ENCODE measurements around the gene KPNB1. TPM values are rescaled to one million over a fixed set of nuclear protein-coding genes. Genes with fewer than 3 reads are reported as not detected.

The KPNB1 gene
- polyA plus RNA-seq, 3 donors, result 229 to 259 (median 254) TPM

DNA sequence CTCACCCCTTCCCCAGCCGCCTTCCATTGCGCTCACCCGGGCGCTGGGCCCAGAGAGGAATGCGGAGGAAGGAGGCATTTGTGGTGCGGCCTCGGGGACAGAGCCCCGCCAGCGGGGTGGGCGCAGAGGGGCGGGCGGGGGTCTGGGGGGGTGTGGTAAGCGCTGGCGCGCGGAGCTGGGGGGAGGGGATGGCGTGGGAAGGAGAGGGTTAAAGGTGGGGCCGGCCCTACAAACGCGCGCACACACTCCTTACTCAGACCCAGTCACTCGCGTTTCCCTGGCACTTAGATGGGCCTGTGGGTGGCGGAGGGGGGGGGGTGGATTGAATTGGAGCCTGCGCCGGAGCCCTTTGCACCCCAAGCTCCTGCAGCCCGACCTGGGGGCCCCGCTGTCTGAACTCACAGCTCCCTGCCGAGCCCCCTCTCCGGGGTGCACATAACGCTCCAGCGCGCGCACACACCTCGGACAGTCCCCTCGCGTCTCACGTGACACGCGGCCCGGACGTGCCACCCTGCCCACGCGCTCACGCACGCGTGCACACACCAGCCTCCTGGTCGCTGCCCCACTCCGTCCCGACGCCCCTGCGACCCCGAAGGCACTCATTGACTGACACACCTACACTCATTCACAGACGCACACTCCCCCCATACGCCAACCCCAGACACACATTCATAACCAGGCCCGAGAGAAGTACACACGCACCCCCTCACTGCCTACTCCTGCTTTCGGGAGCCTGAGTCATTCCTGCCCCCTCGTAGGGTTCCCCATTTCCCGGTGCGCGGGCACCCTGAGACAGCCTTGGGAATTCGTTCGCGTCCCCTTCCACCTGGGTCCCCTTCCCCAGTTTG lies 45.1 kb downstream of the KPNB1 start:
- DNase-seq, result no peak

DNA sequence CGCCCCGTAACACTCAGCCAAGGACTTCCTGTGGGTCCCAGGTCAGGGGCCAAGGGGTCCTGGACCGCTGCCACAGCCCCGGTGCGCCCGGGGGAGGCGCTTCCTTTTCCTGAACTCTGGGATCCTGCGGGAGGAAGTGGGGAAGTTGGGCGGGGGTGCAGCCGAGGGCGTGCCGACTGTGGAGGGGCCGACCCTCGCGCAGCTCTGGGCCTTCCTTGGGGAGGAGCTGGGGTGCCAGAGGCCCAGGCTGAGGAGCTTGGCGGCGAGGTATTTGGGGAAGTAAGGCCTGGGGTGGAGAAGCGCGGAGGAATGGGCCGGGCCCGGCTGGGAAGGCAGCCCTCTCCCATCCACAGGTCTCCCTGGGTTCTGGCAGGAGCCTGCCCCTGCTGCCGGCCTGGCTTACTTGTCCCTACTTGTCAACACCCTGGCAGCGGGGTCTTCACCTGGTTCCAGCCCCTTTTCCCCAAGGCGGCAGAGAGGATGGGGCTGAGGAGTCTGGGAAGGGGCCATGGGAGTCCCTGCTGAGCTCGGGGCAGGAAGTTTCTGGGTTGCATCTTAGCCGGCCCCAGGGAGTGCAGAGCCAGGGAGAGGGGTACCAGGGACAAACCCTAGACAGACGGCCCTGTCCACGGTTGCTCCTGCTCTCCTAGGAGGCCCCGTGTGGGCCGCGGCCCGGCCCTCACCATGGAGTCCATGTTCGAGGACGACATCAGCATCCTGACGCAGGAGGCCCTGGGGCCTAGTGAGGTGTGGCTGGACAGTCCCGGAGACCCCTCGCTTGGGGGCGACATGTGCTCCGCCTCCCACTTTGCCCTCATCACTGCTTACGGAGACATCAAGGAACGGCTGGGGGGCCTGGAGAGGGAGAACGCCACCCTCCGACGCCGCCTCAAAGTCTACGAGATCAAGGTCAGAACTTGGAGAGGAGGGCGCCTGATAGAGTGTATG lies 46.0 kb downstream of the KPNB1 start:
- no peak for DNase-seq

DNA sequence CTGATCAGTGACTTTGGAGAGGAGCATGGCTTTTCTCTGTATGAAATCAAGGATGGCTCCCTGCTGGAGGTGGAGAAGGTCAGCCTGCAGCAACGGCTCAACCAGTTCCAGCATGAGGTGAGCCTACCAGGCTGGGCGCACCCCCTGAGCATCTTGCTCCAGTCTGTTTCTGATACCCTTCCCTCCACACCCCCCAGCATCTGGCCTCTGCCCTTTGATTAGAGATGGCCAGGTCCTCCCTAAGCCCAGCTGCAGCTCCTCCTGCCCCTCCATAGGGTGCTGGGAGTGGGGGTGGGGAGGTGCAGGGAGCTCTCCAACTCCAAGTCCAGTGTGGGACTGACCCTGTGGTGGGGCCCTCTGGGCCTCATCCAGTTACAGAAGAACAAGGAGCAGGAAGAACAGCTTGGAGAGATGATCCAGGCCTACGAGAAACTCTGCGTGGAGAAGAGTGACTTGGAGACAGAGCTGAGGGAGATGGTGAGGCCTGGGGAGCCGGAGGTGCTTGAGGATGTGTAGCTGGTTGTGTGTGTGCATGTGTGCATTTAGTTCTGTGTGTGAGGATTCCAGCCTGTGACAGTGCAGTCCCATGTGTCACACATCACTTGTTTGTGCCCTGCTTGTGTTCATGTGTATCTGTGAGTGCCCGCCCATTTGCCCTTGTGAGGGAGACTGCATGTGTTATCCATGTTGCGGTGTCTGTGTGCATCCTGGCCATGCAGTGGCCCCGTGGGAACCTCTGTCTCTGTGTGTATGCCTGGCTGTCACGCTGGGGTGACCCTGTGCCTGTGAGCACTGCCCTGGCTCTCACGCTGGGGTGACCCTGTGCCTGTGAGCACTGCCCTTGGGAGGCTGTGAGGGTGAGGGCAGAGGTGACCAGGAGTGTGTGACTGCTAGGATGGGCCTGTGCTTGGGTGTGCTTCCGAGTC lies 47.3 kb downstream of the KPNB1 start:
- no peak for DNase-seq

DNA sequence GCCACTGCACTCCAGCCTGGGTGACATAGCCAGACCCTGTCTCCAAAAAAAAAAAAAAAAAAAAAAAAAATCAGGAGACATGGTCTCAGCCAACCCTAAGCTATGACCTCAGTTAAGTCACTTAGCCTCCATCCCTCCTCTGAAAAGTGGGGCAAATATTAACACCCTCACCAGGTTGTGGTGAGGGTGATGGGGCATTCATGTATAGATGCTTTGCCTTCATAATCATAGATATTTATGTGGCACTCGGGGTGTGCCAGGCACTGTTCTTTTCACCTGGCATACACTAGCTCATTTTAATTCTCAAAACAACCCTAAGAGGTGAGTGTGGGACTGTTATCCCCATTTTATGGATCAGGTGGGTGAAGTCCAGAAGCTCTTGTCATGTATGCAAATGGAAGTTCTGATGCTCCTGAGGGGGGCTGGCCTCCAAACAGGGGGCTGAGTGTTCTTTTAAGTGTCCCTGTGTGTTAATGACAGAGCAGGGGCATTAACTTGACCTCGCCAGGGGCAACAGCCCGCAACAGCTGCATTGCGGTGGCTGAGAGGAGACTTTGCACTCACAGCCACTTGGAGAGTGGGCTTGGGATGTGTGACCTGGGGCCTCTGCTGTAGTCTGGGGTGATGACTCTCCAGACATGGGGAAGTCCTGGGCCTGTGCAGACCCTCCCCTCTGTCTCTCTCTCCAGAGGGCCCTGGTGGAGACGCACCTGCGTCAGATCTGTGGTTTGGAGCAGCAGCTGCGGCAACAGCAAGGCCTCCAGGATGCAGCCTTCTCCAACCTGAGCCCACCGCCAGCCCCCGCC lies 48.4 kb downstream of the KPNB1 start:
- no peak for DNase-seq

DNA sequence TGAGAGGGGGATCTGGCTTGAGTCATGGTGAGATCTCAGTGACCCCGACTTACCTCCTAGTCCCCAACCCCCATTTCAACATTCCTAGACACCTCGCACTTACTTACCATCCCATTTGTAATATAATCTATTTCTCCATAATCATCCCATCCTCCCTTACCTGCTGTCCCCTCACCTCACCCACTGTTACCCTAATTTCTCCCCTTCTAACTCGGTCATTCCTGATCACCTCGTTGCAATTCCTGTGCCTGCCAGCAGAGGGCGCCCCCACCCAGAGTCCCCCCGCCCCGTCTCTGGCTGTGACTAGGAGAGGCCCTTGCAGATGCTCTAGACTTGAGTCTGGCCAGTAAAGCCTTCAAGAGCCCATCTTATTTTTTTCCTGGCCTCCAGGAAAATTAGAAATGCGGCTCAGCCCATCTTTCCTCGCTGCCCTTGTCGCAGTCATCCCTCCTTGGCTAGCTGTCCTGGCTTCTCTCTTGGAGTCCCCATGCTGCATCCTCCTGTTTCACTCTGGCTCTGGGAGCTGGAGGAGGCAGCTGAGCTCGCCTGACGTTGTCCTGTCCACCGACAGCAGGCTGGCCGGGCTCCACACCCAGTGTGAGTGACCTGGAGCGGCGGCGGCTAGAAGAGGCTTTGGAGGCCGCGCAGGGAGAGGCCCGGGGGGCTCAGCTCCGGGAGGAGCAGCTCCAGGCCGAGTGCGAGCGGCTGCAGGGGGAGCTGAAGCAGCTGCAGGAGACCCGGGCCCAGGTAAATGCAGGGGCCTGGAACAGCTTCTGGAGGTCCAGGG lies 49.2 kb downstream of the KPNB1 start:
- DNase-seq, result no peak

DNA sequence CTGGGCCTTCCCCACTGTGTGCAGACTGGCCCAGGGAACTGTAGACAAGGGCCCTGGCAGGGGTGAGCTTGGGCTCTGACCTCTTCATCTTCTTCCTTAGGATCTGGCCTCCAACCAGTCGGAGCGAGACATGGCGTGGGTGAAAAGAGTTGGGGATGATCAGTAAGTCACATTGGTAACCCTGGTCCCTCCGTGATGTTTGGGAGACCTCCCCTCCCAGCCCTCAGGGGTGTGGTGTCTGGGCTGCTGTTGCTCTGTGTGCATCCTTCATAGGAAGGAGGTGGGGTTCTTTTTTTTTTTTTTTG lies 49.8 kb downstream of the KPNB1 start:
- DNase-seq, result no peak

DNA sequence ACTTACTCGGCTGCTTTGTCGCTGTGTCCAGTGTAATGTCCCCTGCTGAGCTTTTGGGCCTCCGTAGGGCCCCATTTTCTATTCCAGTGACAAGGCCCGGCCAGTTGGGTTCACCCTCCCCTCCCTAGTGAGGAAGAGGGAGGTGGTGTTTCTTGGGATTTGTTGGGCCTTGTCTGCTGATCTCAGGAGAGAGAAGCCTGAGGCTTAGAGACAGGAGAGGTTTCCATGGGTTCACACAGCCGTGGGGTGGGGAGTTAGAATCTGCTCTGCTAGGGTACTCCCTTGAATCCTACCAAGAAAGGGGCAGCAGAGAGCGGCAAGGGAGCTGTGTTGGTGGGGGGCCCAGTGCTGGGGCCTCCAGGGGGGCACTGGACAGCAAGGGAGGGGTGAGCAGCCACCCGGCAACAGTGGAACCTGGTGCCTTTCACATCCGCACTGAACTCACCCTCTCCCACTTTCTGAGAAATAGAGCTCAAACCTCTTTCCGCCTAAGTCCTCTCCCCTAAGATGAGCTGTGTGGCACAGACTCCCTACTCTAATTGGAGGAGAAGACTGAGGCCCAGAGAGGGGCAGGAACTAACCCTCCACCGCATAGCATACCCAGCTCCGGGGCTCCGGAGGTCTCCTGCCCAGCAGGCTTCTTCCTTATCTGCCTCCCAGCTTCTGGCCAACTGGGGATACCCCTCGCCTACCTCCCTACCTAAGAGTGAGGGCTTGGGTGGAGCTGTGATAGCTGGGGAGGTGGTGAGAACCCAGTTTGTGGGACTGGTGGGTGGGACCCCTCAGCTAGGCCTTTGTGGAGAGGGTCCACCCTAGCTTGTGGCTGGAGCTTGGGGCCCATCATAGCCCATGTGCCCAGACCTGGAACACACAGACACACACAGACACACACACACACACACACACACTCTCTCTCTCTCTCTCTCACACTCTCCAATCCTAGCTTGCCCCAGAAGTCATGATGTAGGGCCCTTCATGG lies 51.0 kb downstream of the KPNB1 start:
- DNase-seq, result no peak

DNA sequence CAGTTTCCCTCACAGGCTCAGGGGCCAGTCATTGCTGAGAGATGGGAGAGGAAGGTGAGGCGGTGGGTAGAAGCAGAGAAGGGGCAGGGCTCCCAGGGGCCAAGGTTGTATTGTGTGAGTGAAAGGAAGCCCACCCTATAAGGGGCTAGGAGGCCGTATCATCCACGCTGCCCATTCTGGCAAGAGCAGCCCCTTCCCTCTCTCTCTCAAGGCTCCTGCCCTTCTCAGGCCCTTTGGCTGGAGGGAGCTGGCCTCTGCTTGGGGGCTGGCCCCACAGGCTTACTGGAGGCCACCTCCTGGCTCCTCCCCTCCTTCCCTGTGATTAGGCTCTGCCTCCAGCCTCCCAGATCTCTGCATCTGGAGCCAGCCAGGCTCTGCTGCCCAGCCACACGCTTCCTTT lies 51.9 kb downstream of the KPNB1 start:
- DNase-seq, result no peak

DNA sequence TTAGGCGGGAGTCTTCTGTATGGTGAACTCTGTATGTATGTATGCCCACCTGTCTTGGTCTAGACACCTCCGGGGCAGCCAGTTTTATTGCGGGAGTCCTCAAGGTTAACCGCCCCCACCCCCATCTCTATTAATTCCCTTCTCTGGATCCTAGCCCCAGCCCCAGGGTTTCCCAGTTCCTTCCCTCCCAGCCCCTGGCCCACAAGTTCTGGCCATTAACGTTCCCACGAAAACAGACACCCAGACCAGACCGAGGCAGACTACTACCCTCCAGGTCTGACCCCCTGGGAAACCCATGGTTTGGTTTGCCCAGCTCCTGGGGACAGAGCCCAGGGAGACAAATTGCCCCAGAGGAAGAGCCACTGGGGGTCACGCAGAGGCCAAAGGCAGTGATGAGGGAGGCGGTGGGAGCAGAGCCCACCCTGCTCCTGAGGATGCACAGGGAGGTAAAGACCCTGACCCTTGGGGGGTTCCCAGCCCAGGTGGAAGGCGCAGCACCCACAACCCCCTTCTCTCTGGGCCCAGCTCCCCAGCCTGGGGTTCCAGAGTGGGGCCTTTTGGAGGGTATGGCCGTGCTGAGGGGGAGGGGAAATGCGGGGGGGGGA lies 52.8 kb downstream of the KPNB1 start:
- no peak for DNase-seq

DNA sequence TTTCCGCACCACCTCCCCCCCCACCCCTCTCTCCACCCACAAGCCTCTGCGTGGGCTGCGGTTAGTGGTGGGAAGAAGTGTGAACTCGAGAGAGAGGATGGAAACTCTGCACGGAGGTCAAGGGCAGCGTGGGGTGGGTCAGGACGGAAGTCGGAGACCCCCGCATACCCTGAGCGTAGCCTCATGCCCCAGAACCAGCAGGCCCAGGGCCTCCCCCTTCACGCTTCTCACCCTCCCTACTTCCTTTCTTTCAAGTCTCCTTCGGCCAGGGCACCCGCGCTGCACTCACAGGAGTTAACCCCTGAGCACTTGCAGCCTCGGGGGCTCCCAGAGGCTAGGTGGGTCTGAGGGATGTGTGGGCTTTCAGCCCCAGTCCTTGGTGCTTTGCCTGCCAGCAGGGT lies 53.5 kb downstream of the KPNB1 start:
- DNase-seq, result no peak

DNA sequence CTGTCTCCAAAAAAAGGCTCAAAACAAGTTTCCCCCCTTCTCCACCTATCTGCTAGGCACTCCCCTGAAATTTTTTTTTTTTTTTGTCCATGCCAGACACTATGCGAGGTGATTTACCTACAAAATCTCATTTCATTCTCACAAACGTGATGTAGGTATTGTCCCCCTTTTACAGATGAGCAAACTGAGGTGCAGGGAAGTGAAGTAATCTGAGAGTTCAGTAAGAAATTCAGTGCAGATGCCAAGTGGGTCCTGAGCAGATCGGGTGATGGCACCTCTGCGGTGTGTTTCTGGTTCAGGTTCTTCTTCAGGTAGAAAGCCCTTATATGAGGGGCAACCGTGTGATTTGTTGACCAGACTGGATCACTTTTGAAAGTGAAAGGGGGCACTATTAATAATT lies 54.0 kb downstream of the KPNB1 start:
- DNase-seq, result no peak

DNA sequence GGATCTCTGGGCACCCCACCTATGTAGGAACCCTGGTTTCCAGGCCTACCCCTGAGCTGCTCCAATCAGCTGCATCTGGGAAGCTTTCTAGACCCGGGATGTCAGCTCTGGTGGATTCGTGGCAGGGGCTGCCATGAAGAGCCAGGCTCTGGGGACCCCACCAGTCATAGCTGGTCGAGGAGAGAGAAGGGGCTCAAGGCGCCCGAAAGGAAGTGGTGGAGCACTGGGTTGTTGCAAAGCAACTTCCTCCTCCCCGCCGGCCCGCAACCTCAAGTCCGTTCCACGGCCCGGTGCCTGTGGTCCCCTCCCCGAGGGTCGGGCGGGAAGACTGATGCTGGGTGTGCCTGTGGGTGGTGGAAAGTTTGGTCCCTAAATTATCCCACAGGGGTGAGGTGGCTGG lies 54.4 kb downstream of the KPNB1 start:
- no peak for DNase-seq

DNA sequence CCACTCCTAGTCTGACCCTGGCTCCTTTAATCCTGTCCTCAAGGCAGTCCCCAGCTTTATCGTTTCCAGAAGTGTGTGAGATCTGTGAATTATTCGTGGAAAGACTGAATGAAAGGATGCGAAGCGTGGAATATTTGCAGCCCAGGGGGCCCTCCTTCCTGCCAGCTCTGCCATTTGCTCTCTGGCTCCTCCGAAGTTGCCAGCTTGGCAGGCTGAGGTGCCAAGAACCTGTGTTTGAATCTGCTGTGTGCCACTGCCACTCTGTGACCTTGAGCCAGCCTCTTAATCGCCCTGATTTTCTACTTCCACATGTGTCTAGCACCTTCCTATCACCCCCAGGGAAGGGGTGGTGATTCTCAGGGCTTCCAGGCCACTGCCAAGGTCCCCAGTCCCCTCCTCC lies 55.0 kb downstream of the KPNB1 start:
- no peak for DNase-seq

DNA sequence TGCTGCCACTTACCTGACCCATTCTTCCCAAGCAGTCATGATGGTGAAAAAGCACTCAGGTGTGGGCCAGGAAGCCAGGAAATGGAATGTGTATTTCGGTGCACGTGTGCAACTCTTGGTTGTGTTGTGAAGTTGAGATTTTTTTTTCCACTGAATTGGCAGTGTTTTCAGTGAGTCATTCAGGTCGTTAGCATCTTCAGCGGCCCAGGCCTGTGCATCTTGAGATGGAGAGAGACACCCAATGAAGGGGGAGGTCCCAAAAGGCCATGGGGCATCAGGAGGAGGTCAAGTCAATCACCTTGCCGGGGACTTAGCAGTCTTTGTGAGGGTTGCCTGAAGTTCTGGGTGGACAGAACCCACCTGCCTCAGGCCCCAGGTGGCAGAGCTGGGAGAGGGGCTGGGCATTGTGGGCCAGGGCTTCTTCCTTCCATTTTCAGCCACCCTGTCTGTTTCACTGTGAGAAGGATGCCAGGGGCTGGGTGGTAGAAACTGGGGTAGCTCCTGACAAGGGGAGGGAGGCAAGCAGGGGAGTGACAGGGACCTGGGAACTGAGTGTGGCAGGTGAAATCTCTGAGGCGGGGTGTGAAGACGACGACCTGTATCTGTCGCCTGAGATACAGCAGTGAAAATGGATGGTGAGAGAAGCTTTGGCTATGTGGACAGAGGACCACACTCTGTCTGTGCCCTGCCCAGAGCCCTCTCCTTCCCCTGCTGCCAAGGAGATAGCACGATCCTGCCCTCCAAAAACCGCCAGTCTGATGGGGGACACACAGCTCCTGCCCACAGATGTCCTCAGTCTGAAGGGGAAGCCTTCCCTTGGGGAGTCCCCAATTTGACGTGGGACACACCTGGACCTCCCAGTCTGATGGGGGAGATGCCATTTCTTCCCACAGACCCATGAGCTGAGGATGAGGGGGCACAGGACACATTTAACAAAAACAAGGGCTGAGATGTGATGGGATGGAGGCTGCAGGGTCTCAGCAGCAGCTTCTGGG lies 56.1 kb downstream of the KPNB1 start:
- no peak for DNase-seq

DNA sequence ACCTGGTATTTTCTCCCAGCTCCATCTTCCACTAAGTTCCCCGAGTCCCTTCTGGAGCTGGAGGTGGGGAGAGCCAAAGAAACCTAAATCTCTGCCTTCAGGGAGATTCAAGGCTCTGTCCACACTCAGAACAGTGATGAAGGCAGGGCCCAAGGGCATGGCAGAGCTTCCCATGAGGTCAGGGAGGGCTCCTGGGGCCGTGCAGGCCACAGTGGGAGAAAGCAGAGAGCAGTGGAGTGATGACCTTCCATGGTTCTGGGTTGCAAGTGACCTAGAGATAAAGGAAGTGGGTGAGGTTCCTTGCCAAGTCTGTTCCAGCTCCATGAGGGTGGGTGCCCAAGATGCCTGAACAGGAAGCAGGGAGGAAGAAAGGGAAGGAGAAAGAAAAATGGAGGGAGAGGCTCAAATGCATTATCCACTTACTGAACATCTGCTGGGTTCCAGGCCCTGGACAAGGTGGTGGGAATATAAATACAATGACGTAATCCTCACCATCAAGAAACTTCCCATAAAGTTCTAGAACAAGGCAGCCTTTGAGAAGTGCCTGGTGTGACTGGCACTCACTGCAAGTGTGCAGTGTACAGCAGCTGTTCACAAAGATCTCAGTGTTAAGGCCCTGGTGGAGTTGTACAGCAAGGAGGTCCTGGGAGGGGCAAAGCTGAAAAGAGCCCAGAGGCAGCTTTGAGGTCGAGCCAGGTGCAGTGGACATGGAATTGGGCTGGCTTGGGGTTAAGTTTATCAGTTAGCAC lies 57.5 kb downstream of the KPNB1 start:
- DNase-seq, result no peak

DNA sequence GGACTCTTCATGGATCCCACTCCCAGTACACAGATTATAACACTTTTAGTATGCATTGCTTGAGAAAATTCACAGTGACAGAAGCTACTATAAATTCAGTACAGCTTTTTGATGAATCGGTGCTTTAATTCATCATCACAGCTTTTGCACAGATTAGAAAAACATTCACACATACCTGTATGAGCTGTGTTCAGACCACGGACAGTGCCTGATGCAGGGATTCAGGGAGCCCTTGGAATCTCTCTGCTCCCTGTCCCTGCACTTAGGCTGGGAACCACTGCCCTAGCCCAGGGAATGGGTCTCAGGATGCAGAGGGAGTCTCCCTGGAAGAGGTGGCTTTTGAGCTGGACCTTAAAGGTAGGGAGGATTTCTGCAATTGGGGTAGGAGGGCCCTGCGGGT lies 58.2 kb downstream of the KPNB1 start:
- no peak for DNase-seq
